ENCODE measurements around the gene GPSM1. TPM values are rescaled to one million over a fixed set of nuclear protein-coding genes. Genes with fewer than 3 reads are reported as not detected.

The GPSM1 gene
- total RNA-seq, 1 experiment from 2014 or later = 24.7 TPM

- no peak overlapping the region for H4K91ac ChIP-seq (ENCODE audit: insufficient read length, low read depth, low read length)
- peaks cover 11 to 13% of the 10 kb centered on the region in 2 experiments for H3K4me1 Mint-ChIP-seq
- no peaks in the 10 kb centered on the region for H3K4me1 ChIP-seq (ENCODE audit: insufficient read depth, low read length)
- no peak overlapping the region for H2AFZ ChIP-seq (ENCODE audit: low read length)
- H3K4me3 Mint-ChIP-seq = no peak overlapping the region
- H3K9me3 Mint-ChIP-seq = no peaks in the 10 kb centered on the region
- no peak overlapping the region for H2BK15ac ChIP-seq (ENCODE audit: low read depth, low read length)
- no peak overlapping the region for H2BK20ac ChIP-seq (ENCODE audit: low read depth, low read length, poor library complexity, severe bottlenecking)
- H3K4me2 ChIP-seq (ENCODE audit: insufficient read depth, insufficient read length, low read length) = no peak overlapping the region
- no peak overlapping the region for H3K23ac ChIP-seq (ENCODE audit: insufficient read length, low read depth, low read length)
- H4K5ac ChIP-seq (ENCODE audit: insufficient read length, low read depth, low read length) = no peak overlapping the region
- no peak for DNase-seq
- H2BK120ac ChIP-seq (ENCODE audit: low read depth, low read length, poor library complexity, severe bottlenecking) = no peak overlapping the region
- H3K27me3 Mint-ChIP-seq (ENCODE audit: low read depth) = no peaks in the 10 kb centered on the region; the same call in 1 of the 2 replicates
- H4K20me1 ChIP-seq (ENCODE audit: control insufficient read depth, insufficient read depth, insufficient read length) = no peaks in the 10 kb centered on the region
- WGBS (ENCODE audit: extremely low coverage, insufficient read length, low lambda C conversion rate) = no CpG with 5 or more reads among the region's 5 CpGs
- no peak overlapping the region for H3K9ac ChIP-seq (ENCODE audit: extremely low read depth, insufficient read length, low read length)
- no peak overlapping the region for H2AK5ac ChIP-seq (ENCODE audit: insufficient read length, low read length)
- no peak overlapping the region for H3K14ac ChIP-seq (ENCODE audit: insufficient read depth, low read length)
- peaks cover 26 to 71% (median 57%) of the 10 kb centered on the region in 3 experiments for H3K36me3 Mint-ChIP-seq (ENCODE audit: insufficient read depth in 1 of 3, low read depth in 3 of 3)
- H3K56ac ChIP-seq (ENCODE audit: insufficient read length, low read depth, low read length) = no peak overlapping the region
- H3K27me3 ChIP-seq (ENCODE audit: insufficient read depth, low read length) = no peaks in the 10 kb centered on the region
- H4K8ac ChIP-seq (replicated peaks; ENCODE audit: insufficient read length, low read depth, low read length) = no peak overlapping the region
- H3T11ph ChIP-seq (ENCODE audit: low read length) = no peak overlapping the region
- no peak overlapping the region for H3K27ac Mint-ChIP-seq
- no peak overlapping the region for H3K27ac ChIP-seq (ENCODE audit: insufficient read length, low read depth, low read length)
- no peak overlapping the region for H3K18ac ChIP-seq (ENCODE audit: insufficient read length, low read depth, low read length)
- H3K23me2 ChIP-seq (ENCODE audit: insufficient read length, low read depth, low read length, poor library complexity, severe bottlenecking) = peaks cover 6% of the 10 kb centered on the region
- H3K79me2 ChIP-seq (ENCODE audit: insufficient read depth, low read length) = peaks cover 12% of the 10 kb centered on the region; the same call in 1 of the 2 replicates
- TF ChIP-seq CTCF (conservative IDR thresholded peaks at IDR 0.05) = no peak
- no peaks in the 10 kb centered on the region for H3K9me3 ChIP-seq (ENCODE audit: control insufficient read depth, low read depth, low read length)
- no peak overlapping the region for H2BK5ac ChIP-seq (ENCODE audit: insufficient read length, low read length)
- no peak overlapping the region for H2BK12ac ChIP-seq (ENCODE audit: insufficient read length, low read depth, low read length)
- peaks cover 8% of the 10 kb centered on the region for H3K79me1 ChIP-seq (ENCODE audit: insufficient read depth, low read depth, low read length, poor library complexity, severe bottlenecking)
- no peak overlapping the region for H3K4ac ChIP-seq (ENCODE audit: low read depth, low read length)
These were observed 76.2 kb downstream of the GPSM1 start for GRCh38 chr9:136403538-136403914.
